D721Med (cell line): Measurements from ENCODE around the gene LGALS9.

Source experiments
- DNase-seq: peaks from one replicate; pipeline ENCODE4 v3.0.0; 2011; ENCODE audit warnings: low spot score; ENCODE audit not compliant: insufficient read length
- FAIRE-seq: peaks from 2 replicates; lab custom pipeline; 2011; peaks lifted over from hg19 to GRCh38; lab: Jason Lieb, UNC
- CTCF ChIP-seq: IDR thresholded peaks from 2 replicates; pipeline ENCODE4 v1.5.1; 2012; ENCODE audit warnings: mild to moderate bottlenecking, control low read depth; ENCODE audit not compliant: insufficient read depth; ENCODE audit errors: missing control alignments

LGALS9 gene

DNA sequence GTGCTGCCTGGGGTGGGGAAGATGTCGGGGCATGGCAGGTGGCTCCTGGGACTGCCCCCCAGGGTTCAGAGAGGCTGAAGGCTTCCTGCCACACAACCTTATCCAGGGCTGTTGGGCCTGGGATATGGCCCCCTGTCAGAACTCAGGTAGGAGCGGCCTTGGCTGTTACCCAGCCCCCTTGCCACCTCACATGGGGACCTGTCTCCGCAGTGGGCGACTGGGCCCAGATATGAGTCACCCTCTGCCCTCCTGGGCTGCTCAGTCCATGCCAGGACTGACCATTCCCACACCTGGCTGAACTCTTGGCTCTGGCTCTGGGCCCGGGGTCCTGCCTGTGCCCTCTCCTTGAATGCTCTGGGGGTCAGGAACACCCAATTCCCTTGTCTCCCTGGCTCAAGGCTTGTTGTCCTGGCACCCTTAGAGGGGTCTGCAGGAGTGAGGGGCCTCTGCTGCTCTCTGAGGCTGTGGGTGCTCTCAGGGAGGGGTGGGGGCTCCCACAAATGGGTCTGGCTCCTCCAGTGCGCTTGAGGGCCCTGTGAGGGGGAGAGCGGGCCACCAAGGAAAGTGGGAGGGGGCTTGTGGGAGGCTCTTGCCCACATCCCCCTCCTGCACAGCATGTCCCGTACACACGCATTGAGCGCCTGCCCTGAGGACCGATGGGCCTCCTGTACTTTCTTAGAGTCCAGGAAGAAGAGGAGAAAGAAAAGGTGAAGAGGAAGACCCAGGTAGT is 36.0 kb downstream of the LGALS9 start:
- TF ChIP-seq CTCF, result no peak
- no peak for DNase-seq
- no peak for FAIRE-seq

GRCh38 chr17:27667656-27668487 is 36.9 kb downstream of the LGALS9 start:
- FAIRE-seq (no peak), DNase-seq (no peak)
- TF ChIP-seq CTCF, result no peak

DNA sequence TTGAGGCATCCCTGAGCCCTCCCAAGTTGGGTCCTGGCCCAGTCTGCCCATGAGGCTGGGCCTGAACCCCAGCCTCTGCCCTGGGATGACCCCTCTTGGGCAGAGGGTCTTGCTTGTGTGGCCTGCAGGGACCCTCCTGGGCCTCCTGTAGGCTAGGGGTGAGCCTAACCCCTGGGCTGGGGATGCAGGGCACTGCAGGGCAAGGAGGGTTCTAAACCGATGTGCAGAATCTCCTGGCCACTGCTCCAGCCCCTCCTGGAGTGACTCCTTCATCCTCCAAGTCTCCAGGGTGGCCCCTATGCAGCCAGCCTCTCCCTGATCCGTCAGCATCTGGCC is 37.5 kb downstream of the LGALS9 start:
- FAIRE-seq (no peak), DNase-seq (no peak)
- no peak for TF ChIP-seq CTCF

GRCh38 chr17:27669136-27669535 is 38.1 kb downstream of the LGALS9 start:
- FAIRE-seq, result no peak
- no peak for TF ChIP-seq CTCF
- DNase-seq, result no peak

DNA sequence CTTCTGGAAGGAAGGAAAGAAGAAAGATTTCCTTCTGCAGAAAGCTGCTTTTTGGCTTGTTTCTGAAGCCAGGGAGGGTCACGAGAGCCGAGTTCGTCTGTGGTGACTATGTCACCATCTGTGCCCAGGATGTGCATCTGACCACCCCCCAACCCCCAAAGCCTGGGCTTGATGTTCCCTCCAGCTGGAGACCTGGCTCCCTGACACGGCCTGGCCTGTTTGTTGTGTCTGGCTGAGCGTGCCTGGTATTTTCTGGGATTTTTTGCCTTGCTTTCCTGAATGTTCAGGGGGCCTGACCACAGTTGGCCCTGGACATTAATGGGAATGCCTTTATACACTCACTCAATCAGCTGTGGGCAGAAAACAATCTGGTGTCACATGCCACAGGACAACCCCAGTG is 38.9 kb downstream of the LGALS9 start:
- no peak for TF ChIP-seq CTCF
- DNase-seq (no peak), FAIRE-seq (no peak)

- DNase-seq, result no peak
- TF ChIP-seq CTCF, result peak; percentile 21
- FAIRE-seq, result no peak
Measured at GRCh38 chr17:27670791-27671590, 40.0 kb downstream of the LGALS9 start.
